GM19240 (cell line): ENCODE data around the gene CPEB1.
"Not testable (repeated sequence)": the region's sequence is repeated elsewhere in the genome, so short reads cannot be mapped to it uniquely, and the experiment has no call there.

Experiments used
- DNase-seq: peaks from one replicate; pipeline ENCODE4 v3.0.0; 2011; ENCODE audit warnings: low spot score; ENCODE audit not compliant: insufficient read length

Gene CPEB1

DNA sequence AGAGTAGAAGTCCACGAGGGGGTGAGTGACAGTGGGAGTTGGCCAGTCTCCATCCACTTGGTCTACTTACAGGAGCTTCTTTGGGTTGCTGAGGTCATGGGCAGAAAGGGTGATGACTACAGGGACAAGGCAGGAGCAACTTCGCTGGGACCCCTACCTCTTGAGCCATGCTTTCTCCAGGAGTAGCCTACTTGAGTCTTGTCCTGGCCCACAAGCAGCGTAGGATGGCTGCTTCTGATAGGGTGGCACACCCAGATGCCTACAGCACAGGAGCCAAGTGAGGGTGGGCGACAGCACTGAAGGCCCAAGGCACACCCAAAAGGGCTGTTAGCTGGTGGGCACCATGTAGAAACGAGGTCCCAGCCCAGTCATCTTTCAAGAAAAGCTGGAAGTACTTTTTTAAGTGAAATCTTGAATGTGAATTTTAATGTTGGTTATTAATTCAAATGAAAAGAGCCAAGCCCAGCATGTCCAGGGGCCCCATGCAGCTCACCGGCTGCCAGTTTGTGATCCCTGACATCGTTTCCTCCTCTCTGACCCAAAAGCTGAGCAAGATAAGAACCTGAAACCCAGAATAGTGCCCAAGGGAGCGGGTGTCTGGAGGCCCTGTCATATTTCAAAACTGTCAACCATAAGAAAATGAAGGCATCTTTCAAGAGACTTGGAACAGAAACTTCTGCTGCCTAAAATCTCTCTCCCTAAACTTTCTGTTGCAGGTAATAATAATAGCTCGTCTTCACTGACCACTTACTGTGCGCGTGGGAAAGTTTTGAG, 2.2 kb upstream of the CPEB1 start:
- DNase-seq = no peak

DNA sequence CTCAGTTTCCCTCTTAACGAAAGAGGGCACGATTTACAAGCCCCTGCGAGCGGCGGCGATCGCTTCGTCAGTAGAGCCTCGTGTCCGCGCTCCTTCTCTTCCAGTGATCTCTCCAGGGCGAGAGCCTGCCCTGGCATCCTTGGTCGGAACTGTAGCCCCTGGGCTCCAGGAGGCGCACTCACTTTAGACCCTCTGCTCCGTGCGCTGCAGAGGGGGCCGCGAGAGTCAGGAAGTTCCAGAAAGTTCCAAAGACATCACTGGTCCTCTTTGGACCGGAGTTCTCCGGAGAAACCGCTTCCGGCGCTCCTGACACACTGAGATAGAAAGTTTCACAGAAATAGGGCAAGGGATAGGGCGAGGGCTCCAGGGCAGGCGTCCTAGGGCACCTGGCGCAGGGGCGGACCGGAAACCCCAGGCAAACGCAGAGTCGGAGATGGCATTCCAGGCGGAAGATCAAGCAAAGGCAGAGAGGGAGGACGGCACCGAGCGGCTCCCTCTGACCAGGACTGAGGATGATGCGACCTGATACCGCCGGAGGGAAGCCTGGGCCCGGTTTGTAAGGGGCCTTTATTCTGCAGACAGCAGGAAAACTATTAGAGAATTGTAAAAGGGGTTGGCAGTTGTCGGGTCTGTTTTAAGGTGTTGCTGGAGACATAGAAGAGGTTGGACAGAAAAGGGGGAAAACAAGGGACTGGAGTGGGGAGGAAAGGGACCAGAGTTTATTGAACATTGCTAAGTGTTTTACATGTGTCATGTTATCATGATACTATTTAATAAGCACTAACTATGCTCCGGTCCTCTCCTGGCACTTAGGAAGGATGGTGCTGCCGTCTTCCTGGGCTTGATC, 1.3 kb upstream of the CPEB1 start:
- DNase-seq = no peak

DNA sequence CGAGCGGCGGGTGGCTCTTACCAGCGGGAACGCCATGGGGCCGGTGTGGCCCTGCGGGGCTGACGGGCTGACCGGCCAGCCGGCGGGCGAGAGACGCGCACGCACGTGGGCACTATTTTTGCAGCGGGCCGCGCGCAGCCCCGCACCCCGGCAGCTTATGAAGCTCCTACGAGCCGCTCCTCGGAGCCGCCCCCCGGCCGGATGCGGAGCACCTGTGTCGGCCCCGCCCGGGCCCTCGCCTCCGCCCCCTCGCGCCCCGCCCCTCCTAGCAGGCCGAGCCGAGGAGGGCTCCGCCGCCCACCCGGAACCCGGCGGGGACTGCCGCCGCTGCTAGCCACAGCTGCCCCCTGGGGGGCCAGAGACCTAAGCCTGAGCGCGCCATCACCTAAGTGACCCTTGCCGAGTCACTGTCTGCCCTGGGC, 683 bp upstream of the CPEB1 start:
- DNase-seq = no peak

DNA sequence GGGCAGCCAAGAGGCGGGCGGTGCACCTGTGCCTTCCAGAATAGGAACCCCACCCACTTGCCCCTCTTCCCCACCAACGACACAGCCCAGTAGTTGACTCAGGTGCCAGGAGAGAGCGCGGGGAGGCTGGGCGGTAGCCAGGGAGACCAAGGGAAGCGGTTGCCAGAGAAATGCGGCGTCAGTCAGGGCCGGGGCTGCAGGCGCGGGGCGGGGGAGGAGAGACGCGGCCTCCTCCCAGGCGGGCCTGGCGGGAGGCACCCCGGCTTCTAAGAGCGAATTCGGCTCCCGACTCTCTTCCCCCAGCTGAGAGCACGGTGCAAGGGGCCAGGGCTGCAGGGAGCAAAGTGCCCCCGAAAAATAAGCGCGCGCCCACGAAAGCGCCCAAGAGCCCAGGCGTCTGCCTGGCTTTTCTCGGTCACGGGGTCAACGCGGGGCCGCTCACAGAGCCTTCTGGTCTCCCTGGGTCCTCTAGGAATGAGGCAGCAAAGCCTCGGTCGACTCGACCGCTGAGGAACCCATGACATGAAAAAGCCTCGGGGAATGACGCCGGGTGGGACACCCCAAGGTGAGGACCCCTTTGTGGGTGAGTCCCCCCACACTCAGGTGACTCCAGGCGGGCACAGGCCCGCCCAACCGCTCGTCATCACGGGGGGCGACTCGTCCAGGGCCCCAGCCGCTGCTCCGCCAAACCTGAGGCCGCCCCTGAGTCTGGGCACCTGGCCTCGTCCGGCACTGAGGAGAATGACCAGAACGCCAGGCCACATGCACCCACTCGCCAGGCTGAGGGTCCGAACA, 716 bp downstream of the CPEB1 start:
- DNase-seq = no peak

DNA sequence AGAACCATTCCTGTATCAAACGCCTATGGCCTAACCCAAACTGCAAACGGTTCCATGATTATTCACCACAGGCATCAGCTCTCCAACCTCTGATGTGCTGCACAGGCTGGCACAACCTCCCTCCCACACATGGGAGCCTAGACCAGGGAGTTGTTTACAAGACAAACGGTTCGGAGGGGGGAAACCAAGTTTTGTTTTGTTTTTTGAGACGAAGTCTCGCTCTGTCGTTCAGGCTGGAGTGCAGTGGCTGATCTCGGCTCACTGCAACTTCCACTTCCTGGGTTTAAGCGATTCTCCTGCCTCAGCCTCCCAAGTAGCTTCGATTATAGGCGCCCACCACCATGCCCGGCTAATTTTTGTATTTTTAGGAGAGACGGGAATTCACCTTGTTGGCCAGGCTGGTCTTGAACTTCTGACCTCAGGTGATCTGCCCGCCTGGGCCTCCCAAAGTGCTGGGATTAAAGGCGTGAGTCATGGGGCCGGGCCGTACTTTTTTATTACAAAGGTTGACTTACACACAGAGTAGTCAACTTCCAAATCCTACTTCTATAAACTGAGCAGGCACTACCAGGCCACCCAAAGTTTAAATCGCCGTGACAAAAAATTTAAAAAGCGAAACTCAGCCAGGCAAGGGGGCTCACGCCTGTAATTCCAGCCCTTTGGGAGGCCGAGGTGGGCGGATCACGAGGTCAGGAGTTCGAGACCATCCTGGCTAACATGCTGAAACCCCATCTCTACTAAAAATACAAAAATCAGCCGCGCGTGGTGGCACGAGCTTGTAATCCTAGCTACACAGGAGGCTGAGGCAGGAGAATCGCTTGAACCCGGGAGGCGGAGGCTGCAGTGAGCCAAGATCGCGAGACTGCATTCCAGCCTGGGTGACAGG, 2.0 kb downstream of the CPEB1 start:
- not testable (repeated sequence) for DNase-seq

DNA sequence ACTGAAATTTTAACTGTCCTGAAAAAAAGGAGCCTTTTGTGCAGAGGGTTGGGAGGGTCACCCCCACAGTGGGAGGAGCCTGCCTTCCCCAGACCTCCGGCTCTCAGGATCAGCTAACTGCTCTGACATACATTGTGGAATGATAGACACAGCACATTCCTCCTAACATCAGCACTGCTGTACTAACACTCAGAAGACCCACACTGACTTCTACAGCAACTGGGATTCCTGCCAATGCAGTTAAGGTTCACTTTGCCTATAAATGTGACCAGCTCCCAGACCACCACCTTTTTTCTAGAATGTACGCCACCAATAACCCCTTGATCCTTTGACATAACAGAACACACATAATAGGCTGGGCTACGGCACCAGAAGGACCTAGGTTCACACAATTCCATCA, 3.2 kb downstream of the CPEB1 start:
- no peak for DNase-seq

- DNase-seq = no peak
These were observed 4.5 kb downstream of the CPEB1 start for GRCh38 chr15:82642656-82643055.

DNA sequence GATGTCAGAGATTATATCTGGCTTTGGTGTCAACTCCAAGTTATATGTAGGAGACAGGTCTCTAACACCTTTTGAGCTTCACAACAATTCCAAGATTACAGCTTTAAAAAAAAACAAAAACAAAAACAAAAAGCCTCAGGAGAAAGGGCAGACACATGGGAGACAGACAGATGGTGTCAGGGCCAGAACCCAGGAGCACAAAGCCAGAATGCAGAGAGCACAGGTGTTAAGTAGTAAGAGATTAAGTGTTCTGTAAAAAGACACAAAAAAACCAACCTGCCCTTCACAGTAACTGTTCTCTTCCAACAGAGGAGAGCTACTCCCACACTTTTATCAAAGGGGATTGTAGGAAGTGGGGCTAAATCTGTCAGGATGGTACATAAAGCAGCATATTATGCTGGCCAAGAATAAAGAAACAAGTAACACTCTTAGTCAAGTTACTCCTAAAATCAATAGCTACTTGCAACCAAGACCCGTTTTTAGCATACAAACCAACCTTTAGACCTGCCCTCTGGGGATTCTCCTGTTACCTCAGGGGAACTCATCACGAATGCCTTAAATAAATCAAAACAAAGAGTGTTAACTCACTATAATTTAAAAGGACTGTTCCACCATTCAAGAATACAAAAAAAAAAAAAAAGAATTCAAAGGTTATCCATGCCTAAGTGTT, 5.9 kb downstream of the CPEB1 start:
- no peak for DNase-seq

DNA sequence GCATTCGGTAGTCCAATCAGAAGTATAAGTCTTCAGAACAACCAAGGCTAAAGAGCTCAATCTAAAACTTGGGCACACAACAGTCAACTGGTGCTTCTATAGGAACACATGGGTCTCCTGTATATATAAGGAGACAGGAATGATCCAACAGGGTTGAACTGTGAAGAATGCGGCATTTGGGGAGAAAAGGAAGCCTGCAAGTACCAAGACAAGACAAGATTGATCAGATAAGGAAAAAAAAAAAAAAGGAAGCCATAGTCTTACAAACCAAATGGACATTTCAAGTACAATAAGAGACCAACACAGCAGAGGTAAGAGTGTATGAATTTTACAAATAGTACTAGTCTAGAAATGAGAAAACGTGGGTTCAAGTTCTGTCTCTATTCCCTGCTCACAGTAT, 6.5 kb downstream of the CPEB1 start:
- no peak for DNase-seq

DNA sequence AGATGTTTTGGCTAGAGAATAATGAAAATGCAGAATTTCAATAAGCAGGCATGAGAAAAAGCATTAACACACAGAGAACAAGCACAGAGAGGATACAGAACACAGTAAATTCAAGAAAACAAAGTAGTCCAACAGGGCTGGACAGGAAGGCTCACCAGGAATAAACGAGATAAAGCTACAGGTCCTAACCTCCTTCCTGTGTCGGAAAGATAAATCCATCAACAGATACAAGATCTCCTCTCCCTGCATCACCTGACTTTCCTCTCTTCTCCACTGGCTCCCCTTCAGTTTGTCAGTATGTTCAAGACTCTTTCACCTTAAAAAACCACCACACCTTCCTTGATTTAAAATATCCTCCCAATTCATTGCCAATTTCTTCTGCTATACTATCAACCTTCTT, 11.4 kb downstream of the CPEB1 start:
- DNase-seq = no peak

DNA sequence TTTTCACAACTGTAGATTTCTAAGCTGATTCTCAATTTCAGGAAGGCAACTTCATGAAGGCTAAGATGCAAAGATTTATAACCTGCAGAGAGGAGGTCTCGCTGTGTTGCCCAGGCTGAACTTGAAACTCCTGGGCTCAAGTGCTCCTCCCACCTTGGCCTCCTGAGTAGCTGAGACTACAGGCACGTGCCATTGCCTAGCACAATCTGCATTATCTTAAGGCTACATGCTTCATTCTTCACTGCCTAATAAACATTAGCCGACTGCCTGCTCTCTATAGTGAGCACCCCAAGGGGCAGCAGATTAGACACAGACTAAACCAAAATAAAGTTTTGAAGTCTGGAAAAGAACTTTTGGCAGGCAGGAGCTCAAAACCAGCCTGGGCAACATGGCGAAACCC, 17.1 kb downstream of the CPEB1 start:
- DNase-seq = no peak

DNA sequence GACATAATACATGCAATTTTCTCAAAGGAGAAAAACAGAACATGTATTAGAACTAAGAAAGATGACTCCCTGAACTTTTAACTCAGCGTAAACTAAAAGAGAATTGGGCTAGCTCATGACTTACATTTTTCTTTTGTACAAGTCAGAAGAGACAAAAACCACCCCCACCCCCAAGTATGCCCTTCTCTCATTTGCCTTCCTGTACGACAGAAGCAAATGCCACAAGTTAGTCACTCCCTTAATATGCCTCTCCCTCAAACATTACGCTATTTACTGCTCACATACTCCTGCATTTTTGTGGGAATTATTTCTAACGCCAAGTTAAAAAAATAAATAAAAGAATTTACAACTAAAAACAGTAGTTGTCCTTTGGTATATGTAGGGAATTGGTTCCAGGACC, 22.0 kb downstream of the CPEB1 start:
- no peak for DNase-seq

DNA sequence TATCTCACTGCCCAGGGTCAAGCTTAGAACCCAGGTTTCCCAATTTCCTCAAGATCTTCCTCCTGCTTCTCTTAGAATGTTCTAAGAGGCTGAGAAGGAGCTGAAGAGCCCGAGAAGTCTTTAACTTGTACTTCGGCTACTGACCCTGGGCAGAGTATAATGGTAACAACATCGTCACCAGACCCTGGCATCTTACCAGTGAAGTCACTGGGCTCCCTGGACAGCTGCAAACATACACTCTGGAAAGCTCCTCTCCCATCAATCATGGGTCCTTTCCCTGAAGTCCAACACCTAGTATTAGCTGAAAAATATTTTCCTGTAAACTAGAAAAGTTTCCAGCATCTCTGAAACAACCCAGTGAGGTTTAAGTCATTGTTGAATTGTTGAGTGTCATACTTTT, 22.7 kb downstream of the CPEB1 start:
- DNase-seq = no peak

GRCh38 chr15:82624008-82624407, 23.2 kb downstream of the CPEB1 start:
- DNase-seq = no peak

DNA sequence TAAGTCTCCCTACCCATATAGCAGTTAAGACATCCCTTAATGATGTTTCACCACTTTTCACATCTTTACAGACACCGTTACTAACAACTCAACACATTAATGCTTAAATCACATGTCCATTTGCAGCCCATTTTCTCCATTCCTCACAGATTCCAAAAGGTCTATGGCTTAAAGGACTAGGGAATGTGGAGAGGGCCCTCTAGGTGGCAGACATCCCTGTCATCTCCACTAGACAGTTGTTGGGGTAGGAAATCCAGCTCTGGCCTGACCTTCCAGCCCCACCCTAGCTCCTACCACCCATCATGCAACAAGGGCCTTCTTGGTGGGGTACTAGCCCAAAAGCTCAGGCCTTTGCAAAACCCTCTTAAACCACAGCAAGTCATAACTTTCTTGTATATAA, 25.2 kb downstream of the CPEB1 start:
- no peak for DNase-seq

GRCh38 chr15:82613747-82614146, 33.4 kb downstream of the CPEB1 start:
- no peak for DNase-seq

DNA sequence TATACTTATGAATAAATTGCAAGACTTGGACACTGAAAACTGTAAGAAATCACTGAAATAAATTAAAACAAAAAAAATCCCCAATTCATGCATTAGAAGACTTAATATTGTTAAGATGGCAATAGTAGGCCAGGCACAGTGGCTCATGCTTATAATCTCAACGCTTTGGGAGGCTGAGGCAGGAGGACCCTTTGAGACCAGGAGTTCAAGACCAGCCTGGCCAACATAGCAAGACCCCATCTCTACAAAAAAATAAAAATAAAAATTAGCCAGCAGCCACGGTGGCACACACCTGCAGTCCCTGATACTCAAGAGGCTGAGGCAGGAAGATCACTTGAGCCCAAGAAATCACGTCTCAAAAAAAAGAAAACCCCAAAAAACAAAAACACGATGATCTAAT, 35.8 kb downstream of the CPEB1 start:
- no peak for DNase-seq

DNA sequence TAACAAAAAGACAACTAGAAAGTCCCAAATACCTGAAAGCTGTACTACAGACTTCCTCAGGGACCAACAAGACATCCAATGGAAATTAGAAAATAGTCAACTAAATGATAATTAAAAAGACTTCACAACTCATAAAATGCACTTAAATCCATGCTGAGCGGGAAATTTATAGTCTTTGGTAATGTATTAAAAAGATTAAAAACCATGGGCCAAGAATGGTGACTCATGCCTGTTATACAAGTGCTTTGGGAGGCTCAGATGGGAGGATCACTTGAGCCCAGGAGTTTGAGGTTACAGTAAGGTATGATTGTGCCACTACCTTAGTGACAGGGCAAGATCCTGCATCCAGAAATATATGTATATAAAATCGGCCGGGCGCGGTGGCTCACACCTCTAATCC, 45.0 kb downstream of the CPEB1 start:
- DNase-seq = no peak

GRCh38 chr15:82599862-82600261, 47.3 kb downstream of the CPEB1 start:
- DNase-seq = no peak

DNA sequence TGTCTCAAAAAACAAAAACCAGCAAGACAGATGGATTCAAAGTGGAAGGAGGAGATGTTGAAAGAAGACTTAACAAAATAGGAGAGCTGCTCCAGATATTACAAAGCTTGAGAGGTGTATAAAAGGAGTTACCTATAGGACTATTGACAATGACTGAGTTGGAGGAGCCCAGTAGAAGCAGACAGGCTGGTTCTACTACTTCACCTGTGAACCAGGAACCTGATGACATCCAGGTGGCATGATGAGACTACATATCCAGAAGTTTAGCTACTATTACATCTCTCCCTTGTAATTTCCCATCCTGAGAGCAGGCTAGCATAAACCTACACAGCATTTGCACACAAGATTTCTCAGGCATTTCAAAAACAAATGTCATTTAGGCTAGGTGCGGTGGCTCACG, 49.3 kb downstream of the CPEB1 start:
- DNase-seq = no peak
